ENCODE data around the gene CD8A.

The CD8A gene

DNA sequence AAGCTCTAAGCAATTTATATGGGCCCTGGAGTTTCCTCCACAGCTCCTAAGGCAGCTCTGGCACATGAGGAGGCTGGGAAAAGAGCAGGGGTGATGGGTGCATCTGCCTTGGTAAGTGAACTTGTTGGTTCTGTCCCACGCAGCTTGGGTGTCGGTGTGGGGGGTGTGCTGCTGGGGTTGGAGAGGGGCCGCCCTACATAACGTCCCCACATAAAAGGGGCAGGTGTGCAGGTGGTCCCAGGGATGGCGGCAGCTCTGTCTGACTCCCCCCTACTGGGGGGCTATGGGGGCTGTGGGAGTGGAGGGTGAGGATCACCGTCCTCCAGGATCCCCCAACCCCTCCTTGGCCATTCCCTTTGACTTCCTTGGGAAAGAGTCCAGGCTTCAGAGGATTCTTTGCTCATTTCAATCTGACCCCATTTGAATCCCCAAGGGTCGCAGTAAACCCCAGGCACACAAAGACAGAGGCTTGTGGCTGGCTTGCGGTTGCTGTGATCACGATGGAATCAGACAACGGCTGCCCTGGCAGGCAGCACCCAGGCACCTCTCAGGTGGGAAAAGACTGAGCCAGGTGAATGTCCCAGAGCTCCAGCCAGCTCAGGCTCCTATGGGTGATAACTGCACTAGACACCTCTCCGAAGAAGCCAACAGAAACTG is 34.5 kb upstream of the CD8A start:
- peaks cover 3% of the 10 kb centered on the region for H3K4me1 ChIP-seq (ENCODE audit: control insufficient read depth, insufficient read depth, low read length)
- no peak overlapping the region for H3K9ac ChIP-seq (ENCODE audit: low read depth, low read length)
- no peaks in the 10 kb centered on the region for H3K9me3 ChIP-seq (ENCODE audit: control insufficient read depth, insufficient read depth, low read length)
- H3K27me3 ChIP-seq (ENCODE audit: control insufficient read depth, insufficient read depth, low read length): no peaks in the 10 kb centered on the region
- H3K36me3 ChIP-seq (ENCODE audit: control insufficient read depth, insufficient read depth, low read length): no peaks in the 10 kb centered on the region
- no peak overlapping the region for H3K4me3 ChIP-seq (ENCODE audit: low read depth, low read length)

GRCh38 chr2:86822668-86823345 is 32.1 kb upstream of the CD8A start:
- Histone ChIP-seq H3K4me3 (ENCODE audit: low read depth, low read length) (no peak overlapping the region), H3K4me1 (ENCODE audit: control insufficient read depth, insufficient read depth, low read length) (peaks cover under 1% of the 10 kb centered on the region), H3K9ac (ENCODE audit: low read depth, low read length) (no peak overlapping the region), H3K36me3 (ENCODE audit: control insufficient read depth, insufficient read depth, low read length) (no peaks in the 10 kb centered on the region), H3K27me3 (ENCODE audit: control insufficient read depth, insufficient read depth, low read length) (no peaks in the 10 kb centered on the region), H3K9me3 (ENCODE audit: control insufficient read depth, insufficient read depth, low read length) (no peaks in the 10 kb centered on the region)

- no peaks in the 10 kb centered on the region for H3K9me3 ChIP-seq (ENCODE audit: control insufficient read depth, insufficient read depth, low read length)
- no peaks in the 10 kb centered on the region for H3K36me3 ChIP-seq (ENCODE audit: control insufficient read depth, insufficient read depth, low read length)
- H3K9ac ChIP-seq (ENCODE audit: low read depth, low read length): no peak overlapping the region
- no peak overlapping the region for H3K4me3 ChIP-seq (ENCODE audit: low read depth, low read length)
- no peaks in the 10 kb centered on the region for H3K27me3 ChIP-seq (ENCODE audit: control insufficient read depth, insufficient read depth, low read length)
- H3K4me1 ChIP-seq (ENCODE audit: control insufficient read depth, insufficient read depth, low read length): no peaks in the 10 kb centered on the region
Observed at GRCh38 chr2:86821842-86822241, 31.1 kb upstream of the CD8A start.

DNA sequence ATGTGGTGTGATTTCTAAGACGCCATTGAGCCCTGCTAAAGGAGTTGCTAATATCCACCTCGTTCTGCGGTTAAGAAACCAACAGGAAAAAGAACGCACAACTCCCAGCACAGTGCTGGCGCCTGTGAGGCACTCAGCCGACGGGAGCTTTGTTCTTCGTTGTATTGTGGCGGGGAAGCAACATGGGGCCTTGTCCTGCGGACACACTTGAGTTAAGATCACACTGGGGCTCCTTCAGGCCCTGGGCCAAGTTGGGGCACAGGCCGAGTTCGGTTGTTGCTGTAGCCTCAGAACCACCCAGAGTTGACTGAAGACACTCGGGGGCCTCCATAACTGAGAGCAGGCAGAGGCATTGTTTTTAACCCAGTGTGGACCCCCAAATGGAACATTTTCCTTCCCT is 30.6 kb upstream of the CD8A start:
- H3K36me3 ChIP-seq (ENCODE audit: control insufficient read depth, insufficient read depth, low read length): no peaks in the 10 kb centered on the region
- H3K27me3 ChIP-seq (ENCODE audit: control insufficient read depth, insufficient read depth, low read length): no peaks in the 10 kb centered on the region

DNA sequence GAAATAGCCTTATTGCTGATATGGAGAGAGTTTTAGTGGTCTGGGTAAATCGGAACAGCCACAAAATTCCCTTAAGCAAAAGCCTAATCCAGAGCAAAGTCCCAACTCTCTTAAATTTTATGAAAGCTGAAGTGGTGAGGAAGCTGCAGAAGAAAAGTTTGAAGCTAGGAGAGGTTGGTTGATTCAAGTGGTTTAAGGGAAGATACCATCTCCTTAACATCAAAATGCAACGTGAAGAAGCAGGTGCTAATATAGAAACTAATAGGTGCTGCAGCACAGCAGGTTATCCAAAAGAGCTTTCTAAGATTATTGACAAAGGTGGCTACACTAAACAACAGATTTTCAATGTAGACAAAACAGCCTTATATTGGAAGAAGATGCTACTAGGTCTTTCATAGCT is 28.2 kb upstream of the CD8A start:
- Histone ChIP-seq H3K9ac (ENCODE audit: low read depth, low read length) (no peak overlapping the region), H3K4me3 (ENCODE audit: low read depth, low read length) (no peak overlapping the region), H3K36me3 (ENCODE audit: control insufficient read depth, insufficient read depth, low read length) (no peaks in the 10 kb centered on the region), H3K4me1 (ENCODE audit: control insufficient read depth, insufficient read depth, low read length) (no peaks in the 10 kb centered on the region), H3K9me3 (ENCODE audit: control insufficient read depth, insufficient read depth, low read length) (no peaks in the 10 kb centered on the region), H3K27me3 (ENCODE audit: control insufficient read depth, insufficient read depth, low read length) (no peaks in the 10 kb centered on the region)

More for the DNA sequence above, 30.6 kb upstream of the CD8A start:
- no peak overlapping the region for H3K4me3 ChIP-seq (ENCODE audit: low read depth, low read length)
- no peaks in the 10 kb centered on the region for H3K4me1 ChIP-seq (ENCODE audit: control insufficient read depth, insufficient read depth, low read length)
- no peaks in the 10 kb centered on the region for H3K9me3 ChIP-seq (ENCODE audit: control insufficient read depth, insufficient read depth, low read length)
- H3K9ac ChIP-seq (ENCODE audit: low read depth, low read length): no peak overlapping the region

GRCh38 chr2:86818114-86818801 is 27.5 kb upstream of the CD8A start:
- Histone ChIP-seq H3K27me3 (ENCODE audit: control insufficient read depth, insufficient read depth, low read length) (no peaks in the 10 kb centered on the region), H3K4me3 (ENCODE audit: low read depth, low read length) (no peak overlapping the region), H3K36me3 (ENCODE audit: control insufficient read depth, insufficient read depth, low read length) (no peaks in the 10 kb centered on the region), H3K9ac (ENCODE audit: low read depth, low read length) (no peak overlapping the region), H3K9me3 (ENCODE audit: control insufficient read depth, insufficient read depth, low read length) (no peaks in the 10 kb centered on the region), H3K4me1 (ENCODE audit: control insufficient read depth, insufficient read depth, low read length) (no peaks in the 10 kb centered on the region)

- H3K4me1 ChIP-seq (ENCODE audit: control insufficient read depth, insufficient read depth, low read length): no peaks in the 10 kb centered on the region
- H3K9me3 ChIP-seq (ENCODE audit: control insufficient read depth, insufficient read depth, low read length): no peaks in the 10 kb centered on the region
- no peaks in the 10 kb centered on the region for H3K36me3 ChIP-seq (ENCODE audit: control insufficient read depth, insufficient read depth, low read length)
- no peak overlapping the region for H3K4me3 ChIP-seq (ENCODE audit: low read depth, low read length)
- H3K9ac ChIP-seq (ENCODE audit: low read depth, low read length): no peak overlapping the region
- H3K27me3 ChIP-seq (ENCODE audit: control insufficient read depth, insufficient read depth, low read length): no peaks in the 10 kb centered on the region
Observed at GRCh38 chr2:86815611-86816010, 24.9 kb upstream of the CD8A start.

- H3K36me3 ChIP-seq (ENCODE audit: control insufficient read depth, insufficient read depth, low read length): no peaks in the 10 kb centered on the region
- no peaks in the 10 kb centered on the region for H3K9me3 ChIP-seq (ENCODE audit: control insufficient read depth, insufficient read depth, low read length)
- peaks cover 28% of the 10 kb centered on the region for H3K27me3 ChIP-seq (ENCODE audit: control insufficient read depth, insufficient read depth, low read length)
- H3K4me3 ChIP-seq (ENCODE audit: low read depth, low read length): no peak overlapping the region
- no peak overlapping the region for H3K9ac ChIP-seq (ENCODE audit: low read depth, low read length)
- peaks cover 2% of the 10 kb centered on the region for H3K4me1 ChIP-seq (ENCODE audit: control insufficient read depth, insufficient read depth, low read length)
Observed at GRCh38 chr2:86809481-86810121, 18.9 kb upstream of the CD8A start.

DNA sequence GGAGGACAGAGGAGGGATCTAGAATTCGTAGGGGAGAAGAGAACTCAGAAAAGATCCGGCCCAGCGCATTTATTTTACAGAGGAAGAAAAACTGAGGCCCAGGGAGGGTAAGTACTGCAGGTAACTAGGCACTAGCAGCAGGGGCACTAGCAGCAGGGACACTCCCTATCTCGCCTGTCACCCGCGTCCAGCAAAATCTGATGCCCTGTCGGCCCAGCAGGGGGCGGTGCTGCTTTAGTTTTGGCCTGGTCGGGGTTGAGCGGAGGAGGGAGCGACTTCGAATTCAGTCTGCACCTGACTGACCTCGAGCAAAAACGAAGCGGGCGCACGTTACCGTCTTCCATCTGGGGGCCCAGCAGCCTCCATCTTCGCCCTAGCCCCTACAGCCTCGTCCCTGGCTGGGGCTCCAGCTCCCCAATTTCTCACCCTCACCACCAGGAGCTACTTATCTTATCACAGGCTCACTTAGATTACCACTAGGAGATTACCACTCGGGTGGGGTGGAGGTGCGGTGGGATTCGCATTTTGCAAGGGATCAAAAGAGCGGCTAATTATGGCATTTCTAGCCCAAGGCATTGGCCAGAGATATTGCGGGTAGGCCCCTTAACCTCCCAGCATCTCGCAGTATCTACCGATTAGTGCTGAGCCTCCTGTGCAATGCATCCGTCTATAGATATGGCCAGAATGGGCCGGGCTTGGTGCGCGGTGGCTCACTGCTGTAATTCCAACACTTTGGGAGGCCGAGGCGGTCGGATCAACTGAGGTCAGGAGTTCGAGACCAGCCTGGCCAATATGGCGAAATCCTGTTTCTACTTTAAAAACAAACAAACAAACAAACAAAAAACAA is 17.8 kb upstream of the CD8A start:
- Histone ChIP-seq H3K9me3 (ENCODE audit: control insufficient read depth, insufficient read depth, low read length) (no peaks in the 10 kb centered on the region), H3K4me3 (ENCODE audit: low read depth, low read length) (peak overlapping the region; percentile 65), H3K36me3 (ENCODE audit: control insufficient read depth, insufficient read depth, low read length) (no peaks in the 10 kb centered on the region), H3K4me1 (ENCODE audit: control insufficient read depth, insufficient read depth, low read length) (peaks cover 2% of the 10 kb centered on the region), H3K9ac (ENCODE audit: low read depth, low read length) (no peak overlapping the region), H3K27me3 (ENCODE audit: control insufficient read depth, insufficient read depth, low read length) (peaks cover 28% of the 10 kb centered on the region)

GRCh38 chr2:86807468-86808275 is 17.0 kb upstream of the CD8A start:
- Histone ChIP-seq H3K9ac (ENCODE audit: low read depth, low read length) (no peak overlapping the region), H3K4me1 (ENCODE audit: control insufficient read depth, insufficient read depth, low read length) (peaks cover 2% of the 10 kb centered on the region), H3K27me3 (ENCODE audit: control insufficient read depth, insufficient read depth, low read length) (peaks cover 28% of the 10 kb centered on the region), H3K36me3 (ENCODE audit: control insufficient read depth, insufficient read depth, low read length) (no peaks in the 10 kb centered on the region), H3K9me3 (ENCODE audit: control insufficient read depth, insufficient read depth, low read length) (no peaks in the 10 kb centered on the region), H3K4me3 (ENCODE audit: low read depth, low read length) (peak overlapping the region; percentile 65)
